Endometrium (tissue), 2 donors: Measurements from ENCODE around the gene MCF2L.

ENCODE experiments used
- FAIRE-seq: peaks from 2 replicates; lab custom pipeline; 2012; peaks lifted over from hg19 to GRCh38; lab: Jason Lieb, UNC
- donor health status: control.
- donor health status: control.

MCF2L gene

GRCh38 chr13:112943309-112944125 is 25.5 kb upstream of the MCF2L start:
- no peak for FAIRE-seq

DNA sequence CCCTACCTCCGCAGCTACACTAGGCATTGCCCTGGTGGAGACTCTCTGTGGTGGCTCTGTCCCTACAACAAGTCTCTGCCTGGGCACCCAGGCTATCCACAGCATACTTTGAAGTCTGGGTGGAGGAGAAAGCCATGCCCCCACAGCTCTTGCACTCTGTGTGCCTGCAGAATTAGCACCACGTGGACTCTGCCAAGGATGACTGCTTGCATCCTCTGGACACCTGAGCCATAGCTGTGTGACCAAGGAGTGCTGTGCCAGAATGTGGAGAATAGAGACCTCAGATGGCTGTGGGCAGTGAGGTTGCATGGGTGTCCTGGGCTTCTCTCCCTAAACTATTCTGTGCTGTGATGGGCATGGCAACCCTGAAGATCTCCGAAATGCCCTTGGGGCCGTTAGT is 21.2 kb upstream of the MCF2L start:
- FAIRE-seq = no peak

GRCh38 chr13:112951674-112952371 is 17.2 kb upstream of the MCF2L start:
- no peak for FAIRE-seq

DNA sequence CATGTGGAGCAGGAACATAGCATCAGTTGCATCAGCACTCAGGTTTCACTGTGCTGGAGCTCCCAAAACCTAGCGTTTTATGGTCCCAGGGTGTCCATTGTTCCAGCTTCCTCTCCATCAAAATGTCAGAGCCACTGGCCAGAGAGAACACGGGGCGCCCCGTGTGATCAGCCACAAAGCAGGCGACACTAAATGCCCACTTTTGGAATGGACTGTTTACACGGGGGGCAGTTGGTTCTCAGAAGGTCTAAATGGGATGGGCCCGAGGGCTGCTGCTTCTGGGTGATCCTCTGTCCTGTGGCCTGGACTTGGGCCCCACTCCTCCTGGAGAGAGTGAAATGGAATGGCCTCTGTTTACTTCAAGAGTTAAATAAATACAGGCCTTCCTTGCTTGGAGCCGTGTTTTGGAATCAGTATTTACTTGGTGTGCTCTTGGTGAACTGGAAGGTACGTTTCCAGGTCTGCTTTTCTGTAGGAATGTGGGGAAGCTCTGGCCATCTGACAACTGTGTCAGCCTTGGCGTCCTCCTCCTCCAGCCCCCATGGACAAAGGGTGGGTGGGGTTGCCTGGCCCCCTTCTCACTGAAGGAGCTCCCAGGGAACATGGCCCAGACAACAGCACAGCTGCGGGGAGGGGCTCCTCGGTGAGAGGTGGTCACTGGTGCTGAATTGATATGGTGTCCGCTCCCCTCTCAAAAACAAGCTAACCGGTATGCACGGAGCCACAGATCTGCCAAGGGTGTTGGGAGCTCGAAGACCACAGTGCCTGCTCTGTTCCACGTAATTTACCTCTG is 16.1 kb upstream of the MCF2L start:
- no peak for FAIRE-seq

GRCh38 chr13:112953591-112954487 is 15.2 kb upstream of the MCF2L start:
- no peak for FAIRE-seq

- no peak for FAIRE-seq
Observed at GRCh38 chr13:112954488-112955270, 14.3 kb upstream of the MCF2L start.

DNA sequence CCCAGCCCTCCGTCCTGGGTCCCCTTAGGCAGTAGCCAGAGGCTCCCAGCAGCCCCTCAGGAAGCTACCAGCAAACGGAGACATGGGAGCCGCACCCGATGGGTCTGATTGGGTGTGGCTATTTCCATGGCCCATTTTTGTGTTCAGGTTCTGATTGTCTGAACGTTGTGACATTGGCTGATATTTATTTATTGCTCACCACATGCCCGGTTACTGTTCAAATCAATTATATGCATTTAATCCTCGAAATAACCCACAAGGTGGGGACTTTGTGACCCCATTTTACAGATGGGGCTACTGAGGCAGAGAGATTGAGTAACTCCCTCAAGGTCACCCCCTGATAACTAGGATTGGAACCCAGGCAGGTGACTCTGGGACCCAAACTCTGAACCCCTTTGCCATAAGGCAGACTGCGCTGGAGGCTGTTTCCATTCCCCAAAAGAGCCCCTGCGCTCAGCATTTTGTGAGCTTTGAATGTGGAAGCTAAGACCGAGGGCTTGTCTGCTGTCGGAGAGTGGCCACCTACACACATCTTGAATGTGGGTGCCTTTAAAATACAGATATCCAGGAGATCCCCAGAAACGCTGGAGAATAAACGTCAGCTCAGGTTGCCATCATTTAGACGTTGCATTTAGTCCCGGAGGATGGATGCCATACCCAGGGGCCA is 13.6 kb upstream of the MCF2L start:
- no peak for FAIRE-seq

DNA sequence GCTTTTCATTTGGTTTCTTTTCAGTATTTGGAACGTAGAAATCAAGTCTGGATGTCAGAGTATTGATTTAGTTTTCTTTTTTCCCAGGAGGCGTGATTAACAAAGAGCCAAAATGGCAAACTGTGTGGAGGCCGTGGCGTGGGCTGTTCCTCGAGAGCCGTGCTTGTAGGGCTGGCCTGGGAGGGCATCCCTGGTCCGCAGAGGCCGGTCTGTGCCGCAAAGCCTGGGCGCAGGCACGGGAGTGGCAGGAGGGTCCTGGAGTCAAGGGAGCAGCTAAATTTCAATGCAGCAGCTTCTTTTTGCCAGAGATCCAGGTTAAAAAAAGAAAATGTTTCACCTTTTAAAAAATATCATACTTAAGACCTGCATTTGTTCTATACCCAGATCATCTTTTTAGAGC is 13.1 kb upstream of the MCF2L start:
- no peak for FAIRE-seq

DNA sequence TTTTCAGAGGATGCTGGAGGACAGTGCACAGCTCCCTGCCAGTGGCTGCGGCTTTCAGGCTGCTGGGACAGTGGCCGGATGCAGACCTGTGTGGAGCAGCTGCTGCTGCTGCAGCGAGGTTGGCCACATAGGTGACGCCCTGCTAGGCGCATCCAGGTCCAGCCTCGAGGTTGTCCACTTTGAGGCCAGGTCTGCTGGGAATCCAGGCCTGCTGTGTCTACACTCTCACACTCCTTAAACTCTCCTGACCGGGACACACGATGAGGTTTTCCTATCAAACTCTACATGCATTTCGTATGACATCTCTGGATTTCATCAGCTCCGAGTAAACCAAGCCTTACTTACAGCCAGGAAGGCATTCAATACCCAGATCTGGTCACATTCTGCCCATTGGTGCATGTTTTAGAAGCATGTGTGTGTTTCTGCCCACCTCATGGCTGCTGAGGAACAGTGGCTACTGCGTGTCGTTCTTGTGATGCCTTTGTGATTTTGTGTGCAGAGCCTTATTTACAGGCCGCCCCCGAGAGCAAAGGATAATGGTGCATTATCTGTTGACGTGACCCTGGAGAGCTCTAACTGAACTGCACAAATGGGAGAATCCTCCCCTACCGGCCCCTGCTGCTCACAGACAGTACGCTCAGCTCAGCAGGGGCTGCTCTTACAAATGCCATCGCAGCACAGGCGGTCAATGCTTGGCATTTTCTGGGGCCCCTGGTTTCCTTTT is 12.3 kb upstream of the MCF2L start:
- no peak for FAIRE-seq

GRCh38 chr13:112957295-112957677 is 11.7 kb upstream of the MCF2L start:
- FAIRE-seq = no peak

GRCh38 chr13:112958127-112958989 is 10.7 kb upstream of the MCF2L start:
- no peak for FAIRE-seq

GRCh38 chr13:112959206-112959605 is 9.8 kb upstream of the MCF2L start:
- no peak for FAIRE-seq

- FAIRE-seq = no peak
Observed at GRCh38 chr13:112959701-112960542, 9.1 kb upstream of the MCF2L start.

- FAIRE-seq = no peak
Observed at GRCh38 chr13:112960706-112961105, 8.3 kb upstream of the MCF2L start.

GRCh38 chr13:112961457-112962369 is 7.3 kb upstream of the MCF2L start:
- no peak for FAIRE-seq

DNA sequence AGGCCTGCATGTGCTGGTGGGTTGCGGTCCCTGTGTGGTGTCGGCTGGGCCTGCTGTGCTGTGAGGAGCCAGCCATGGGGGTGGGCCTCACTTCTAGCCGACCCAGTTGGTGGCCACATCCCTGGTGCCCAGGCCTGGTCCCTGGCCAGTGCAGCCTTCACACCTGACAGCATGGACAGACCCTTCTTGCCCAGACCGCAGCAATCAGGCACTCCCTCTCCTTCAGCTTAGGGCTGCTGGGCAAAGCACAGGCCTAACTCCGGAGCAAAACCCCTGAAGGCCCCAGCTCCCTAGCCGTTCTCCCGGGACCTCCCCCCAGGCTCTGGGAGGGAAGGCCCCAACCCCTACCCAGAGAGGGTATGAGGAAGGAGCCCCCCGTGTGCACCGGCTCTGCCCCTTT is 6.6 kb upstream of the MCF2L start:
- FAIRE-seq = no peak
